Sigmoid colon (tissue), 7 donors: ENCODE measurements around the gene PAK1. TPM values are rescaled to one million over a fixed set of nuclear protein-coding genes. Genes with fewer than 3 reads are reported as not detected.
"Not testable (repeated sequence)": the region's sequence is repeated elsewhere in the genome, so short reads cannot be mapped to it uniquely, and the experiment has no call there.

Experiments used
- DNase-seq: peaks from one replicate; pipeline ENCODE4 v3.0.0-alpha.2; 2019
- H3K27ac ChIP-seq, 4 donors: fragments of 200-600 bp; sonication (generic); one replicate each; pipeline ENCODE4 v1.5.1; 2016 to 2019; ENCODE audit warnings: mild to moderate bottlenecking in 1 of 4
- H3K27me3 ChIP-seq, 3 donors: fragments of 200-600 bp; sonication (generic); one replicate each; pipeline ENCODE4 v1.5.1; 2019; ENCODE audit warnings: mild to moderate bottlenecking in 1 of 3
- H3K36me3 ChIP-seq, 4 donors: fragments of 200-600 bp; sonication (generic); one replicate each; pipeline ENCODE4 v1.5.1; 2016 to 2019
- H3K4me1 ChIP-seq, 4 donors: fragments of 200-600 bp; sonication (generic); one replicate each; pipeline ENCODE4 v1.5.1; 2017 to 2019
- H3K4me3 ChIP-seq, 4 donors: fragments of 200-600 bp; sonication (generic); one replicate each; pipeline ENCODE4 v1.5.1; 2017 to 2019; ENCODE audit warnings: mild to moderate bottlenecking in 2 of 4, moderate library complexity in 1 of 4
- H3K9me3 ChIP-seq, 4 donors: fragments of 200-600 bp in 3 of 4; sonication (generic) in 3 of 4; one replicate each; pipeline versions ENCODE4 v1.5.1 to v1.6.1; 2013 to 2019
- EP300 ChIP-seq, 4 donors: sonication (generic); formaldehyde crosslinking; IDR thresholded peaks; one replicate each; pipeline ENCODE4 v1.6.1; 2017; ENCODE audit warnings: antibody characterized with exemption in 4 of 4
- POLR2A ChIP-seq, 2 donors: fragments of 450-650 bp; IDR thresholded peaks; one replicate each; pipeline ENCODE4 v1.6.1; 2016; ENCODE audit warnings: antibody characterized with exemption in 2 of 2, mild to moderate bottlenecking in 2 of 2, moderate library complexity in 2 of 2
- POLR2AphosphoS5 ChIP-seq, 4 donors: sonication (generic); formaldehyde crosslinking; IDR thresholded peaks; one replicate each; pipeline ENCODE4 v1.6.1; 2017; ENCODE audit warnings: antibody characterized with exemption in 4 of 4
- WGBS, 2 donors: extraction: QIAGEN DNeasy Blood & Tissue Kit; methylation state at CpG; one replicate each; pipeline ENCODE4 v1.1.7; 2013; 5-methylcytosine and 5-hydroxymethylcytosine counted together
- intact Hi-C: fragments of 100-400 bp; cut with DNase I; formaldehyde crosslinking; loops from one replicate; pipeline ENCODE4 v1.15.1; 2023
- polyA plus RNA-seq, 3 donors: library from polyadenylated mRNA; stranded (reverse); fragments of 200-250 nt; gene quantifications; one replicate each; pipeline ENCODE4 v1.2.3, GENCODE V29; 2013
- total RNA-seq, 4 donors: library from RNA; depleted of rRNA; stranded (reverse); fragments of >200 nt; gene quantifications; one replicate each; pipeline ENCODE4 v1.1.0, GENCODE V29; 2016
- TF ChIP-seq, protein P1 (sequence below), 4 experiments: fragments of 450-650 bp in 3 of 4; fragments of 200-600 bp in 1 of 4; IDR thresholded peaks; one replicate each; pipeline ENCODE4 v1.5.1; 2016 to 2019; ENCODE audit warnings: antibody characterized with exemption in 4 of 4, mild to moderate bottlenecking in 3 of 4, moderate library complexity in 2 of 4
- donor health status: healthy with polysubstance abuse.
- donor health status: Bipolar disorder and iron deficiency.
- donor health status: healthy.

The PAK1 gene
- total and polyA plus RNA-seq, 7 donors = 24.6 to 79.3 (median 37.7) TPM

DNA sequence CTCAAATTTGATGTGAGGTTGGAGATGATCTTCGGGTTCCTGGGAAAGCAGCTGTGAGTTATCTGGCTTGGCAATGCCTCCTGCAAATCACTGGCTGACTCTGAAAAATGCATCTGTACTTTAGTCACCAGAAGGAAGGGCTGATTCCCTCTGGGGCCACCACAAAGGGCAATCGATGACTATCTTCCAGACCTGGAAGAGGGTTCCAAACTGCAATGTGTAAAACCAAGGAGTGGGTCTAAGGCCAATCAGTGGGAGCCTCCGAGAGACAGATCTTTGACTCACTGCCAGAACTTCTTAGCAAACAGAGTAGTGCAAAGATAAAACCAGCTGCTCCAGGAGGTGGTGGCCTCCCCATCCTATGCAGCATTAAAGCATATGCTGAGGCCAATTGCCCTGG, 29.1 kb upstream of the PAK1 start:
- Histone ChIP-seq H3K27ac (no peak overlapping the region), H3K4me3 (no peak overlapping the region), H3K36me3 (no peaks in the 10 kb centered on the region), H3K4me1 (peaks cover 0 to 9% (median 0%) of the 10 kb centered on the region in 4 donors), H3K9me3 (no peaks in the 10 kb centered on the region), H3K27me3 (no peaks in the 10 kb centered on the region)
- 21 to 38% methylated on average over 3 of the region's 3 CpGs for WGBS, 2 donors
- no peak for DNase-seq
- intact Hi-C loops = no loop called here
- TF ChIP-seq POLR2A (IDR thresholded peaks at IDR 0.05) (no peak), EP300 (IDR thresholded peaks at IDR 0.05) (no peak)
- TF ChIP-seq, protein P1, sequence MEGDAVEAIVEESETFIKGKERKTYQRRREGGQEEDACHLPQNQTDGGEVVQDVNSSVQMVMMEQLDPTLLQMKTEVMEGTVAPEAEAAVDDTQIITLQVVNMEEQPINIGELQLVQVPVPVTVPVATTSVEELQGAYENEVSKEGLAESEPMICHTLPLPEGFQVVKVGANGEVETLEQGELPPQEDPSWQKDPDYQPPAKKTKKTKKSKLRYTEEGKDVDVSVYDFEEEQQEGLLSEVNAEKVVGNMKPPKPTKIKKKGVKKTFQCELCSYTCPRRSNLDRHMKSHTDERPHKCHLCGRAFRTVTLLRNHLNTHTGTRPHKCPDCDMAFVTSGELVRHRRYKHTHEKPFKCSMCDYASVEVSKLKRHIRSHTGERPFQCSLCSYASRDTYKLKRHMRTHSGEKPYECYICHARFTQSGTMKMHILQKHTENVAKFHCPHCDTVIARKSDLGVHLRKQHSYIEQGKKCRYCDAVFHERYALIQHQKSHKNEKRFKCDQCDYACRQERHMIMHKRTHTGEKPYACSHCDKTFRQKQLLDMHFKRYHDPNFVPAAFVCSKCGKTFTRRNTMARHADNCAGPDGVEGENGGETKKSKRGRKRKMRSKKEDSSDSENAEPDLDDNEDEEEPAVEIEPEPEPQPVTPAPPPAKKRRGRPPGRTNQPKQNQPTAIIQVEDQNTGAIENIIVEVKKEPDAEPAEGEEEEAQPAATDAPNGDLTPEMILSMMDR (IDR thresholded peaks at IDR 0.05) = no peak

GRCh38 chr11:77502346-77502905, 28.5 kb upstream of the PAK1 start:
- no peak for DNase-seq
- H3K27ac ChIP-seq = no peak overlapping the region
- H3K4me1 ChIP-seq = peaks cover 0 to 9% (median 0%) of the 10 kb centered on the region in 4 donors
- H3K4me3 ChIP-seq = no peak overlapping the region
- no peaks in the 10 kb centered on the region for H3K27me3 ChIP-seq
- intact Hi-C loops = no loop called here
- WGBS, 2 donors = 58 to 70% methylated on average over 4 of the region's 4 CpGs
- H3K9me3 ChIP-seq = no peaks in the 10 kb centered on the region
- H3K36me3 ChIP-seq = no peaks in the 10 kb centered on the region
- TF ChIP-seq EP300 (IDR thresholded peaks at IDR 0.05) = no peak
- no peak for TF ChIP-seq POLR2AphosphoS5 (IDR thresholded peaks at IDR 0.05)
- TF ChIP-seq, protein P1 (IDR thresholded peaks at IDR 0.05) = no peak
- no peak for TF ChIP-seq POLR2A (IDR thresholded peaks at IDR 0.05)

GRCh38 chr11:77501758-77502157, 27.9 kb upstream of the PAK1 start:
- 16 to 24% methylated on average over 2 of the region's 2 CpGs for WGBS, 2 donors
- DNase-seq = no peak
- H3K4me1 ChIP-seq = peaks cover 0 to 9% (median 0%) of the 10 kb centered on the region in 4 donors
- H3K27me3 ChIP-seq = no peaks in the 10 kb centered on the region
- no peaks in the 10 kb centered on the region for H3K9me3 ChIP-seq
- no peak overlapping the region for H3K4me3 ChIP-seq
- intact Hi-C loops = no loop called here
- H3K27ac ChIP-seq = no peak overlapping the region
- TF ChIP-seq POLR2A (IDR thresholded peaks at IDR 0.05) = no peak
- TF ChIP-seq, protein P1 (IDR thresholded peaks at IDR 0.05) = no peak
- TF ChIP-seq EP300 (IDR thresholded peaks at IDR 0.05) = no peak
- TF ChIP-seq POLR2AphosphoS5 (IDR thresholded peaks at IDR 0.05) = no peak
- no peaks in the 10 kb centered on the region for H3K36me3 ChIP-seq

- no peak for DNase-seq
- Histone ChIP-seq H3K4me3 (no peak overlapping the region), H3K9me3 (no peaks in the 10 kb centered on the region), H3K27ac (no peak overlapping the region), H3K36me3 (no peaks in the 10 kb centered on the region), H3K27me3 (no peaks in the 10 kb centered on the region), H3K4me1 (peaks cover 0 to 1% (median 0%) of the 10 kb centered on the region in 4 donors)
- TF ChIP-seq, protein P1 (IDR thresholded peaks at IDR 0.05) = no peak
- TF ChIP-seq EP300 (IDR thresholded peaks at IDR 0.05) (no peak), POLR2A (IDR thresholded peaks at IDR 0.05) (no peak), POLR2AphosphoS5 (IDR thresholded peaks at IDR 0.05) (no peak)
- intact Hi-C loops = no loop called here
- WGBS, 2 donors = 30 to 55% methylated on average over 1 of the region's 1 CpG
Observed at GRCh38 chr11:77497368-77497767, 23.5 kb upstream of the PAK1 start.

- no peak for DNase-seq
- intact Hi-C loops = no loop called here
- 93 to 98% methylated on average over 1 of the region's 1 CpG for WGBS, 2 donors
- Histone ChIP-seq H3K27ac (no peak overlapping the region), H3K4me3 (no peak overlapping the region), H3K27me3 (no peaks in the 10 kb centered on the region), H3K9me3 (no peaks in the 10 kb centered on the region), H3K36me3 (no peaks in the 10 kb centered on the region), H3K4me1 (no peaks in the 10 kb centered on the region)
- TF ChIP-seq, protein P1 (IDR thresholded peaks at IDR 0.05) = no peak
- TF ChIP-seq EP300 (IDR thresholded peaks at IDR 0.05) (no peak), POLR2AphosphoS5 (IDR thresholded peaks at IDR 0.05) (no peak), POLR2A (IDR thresholded peaks at IDR 0.05) (no peak)
Observed at GRCh38 chr11:77495526-77495925, 21.6 kb upstream of the PAK1 start.

- DNase-seq, H3K36me3 ChIP-seq, H3K4me1 ChIP-seq, H3K27me3 ChIP-seq, intact Hi-C loops, H3K9me3 ChIP-seq, H3K27ac ChIP-seq, H3K4me3 ChIP-seq: not testable (repeated sequence)
- WGBS, 2 donors = 95 to 96% methylated on average over 26 to 27 of the region's 28 CpGs
Observed at GRCh38 chr11:77490035-77490434, 16.1 kb upstream of the PAK1 start.
